Fibroblast of the aortic adventitia (primary cell): Measurements from ENCODE around the gene TRIM9. TPM values are rescaled to one million over a fixed set of nuclear protein-coding genes. Genes with fewer than 3 reads are reported as not detected.

Experiments used
- DNase-seq: peaks from one replicate; pipeline ENCODE4 v3.0.0-alpha.2; 2010; ENCODE audit warnings: low read depth
- H3K4me3 ChIP-seq: 2 replicates; pipeline ENCODE4 v1.5.1; 2011; ENCODE audit warnings: low read depth, mild to moderate bottlenecking, control low read depth, low read length, moderate library complexity
- total RNA-seq: library from RNA; depleted of rRNA; stranded (reverse); fragments of >200 nt; gene quantifications from 2 replicates; pipeline ENCODE4 v1.2.3, GENCODE V29; 2012; ENCODE audit warnings: low replicate concordance
- TF ChIP-seq, protein P1 (sequence below): IDR thresholded peaks from 2 replicates; pipeline ENCODE4 v1.5.1; 2011; ENCODE audit warnings: mild to moderate bottlenecking, low read length, control low read depth, inconsistent platforms; ENCODE audit not compliant: insufficient read depth

Gene TRIM9
- total RNA-seq, 1 donor, result 1.6 TPM

- TF ChIP-seq, protein P1, sequence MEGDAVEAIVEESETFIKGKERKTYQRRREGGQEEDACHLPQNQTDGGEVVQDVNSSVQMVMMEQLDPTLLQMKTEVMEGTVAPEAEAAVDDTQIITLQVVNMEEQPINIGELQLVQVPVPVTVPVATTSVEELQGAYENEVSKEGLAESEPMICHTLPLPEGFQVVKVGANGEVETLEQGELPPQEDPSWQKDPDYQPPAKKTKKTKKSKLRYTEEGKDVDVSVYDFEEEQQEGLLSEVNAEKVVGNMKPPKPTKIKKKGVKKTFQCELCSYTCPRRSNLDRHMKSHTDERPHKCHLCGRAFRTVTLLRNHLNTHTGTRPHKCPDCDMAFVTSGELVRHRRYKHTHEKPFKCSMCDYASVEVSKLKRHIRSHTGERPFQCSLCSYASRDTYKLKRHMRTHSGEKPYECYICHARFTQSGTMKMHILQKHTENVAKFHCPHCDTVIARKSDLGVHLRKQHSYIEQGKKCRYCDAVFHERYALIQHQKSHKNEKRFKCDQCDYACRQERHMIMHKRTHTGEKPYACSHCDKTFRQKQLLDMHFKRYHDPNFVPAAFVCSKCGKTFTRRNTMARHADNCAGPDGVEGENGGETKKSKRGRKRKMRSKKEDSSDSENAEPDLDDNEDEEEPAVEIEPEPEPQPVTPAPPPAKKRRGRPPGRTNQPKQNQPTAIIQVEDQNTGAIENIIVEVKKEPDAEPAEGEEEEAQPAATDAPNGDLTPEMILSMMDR, result no peak
- peak; percentile 20 for DNase-seq
- no peak overlapping the region for H3K4me3 ChIP-seq
Observed at GRCh38 chr14:51014625-51015024, 80.3 kb downstream of the TRIM9 start.

DNA sequence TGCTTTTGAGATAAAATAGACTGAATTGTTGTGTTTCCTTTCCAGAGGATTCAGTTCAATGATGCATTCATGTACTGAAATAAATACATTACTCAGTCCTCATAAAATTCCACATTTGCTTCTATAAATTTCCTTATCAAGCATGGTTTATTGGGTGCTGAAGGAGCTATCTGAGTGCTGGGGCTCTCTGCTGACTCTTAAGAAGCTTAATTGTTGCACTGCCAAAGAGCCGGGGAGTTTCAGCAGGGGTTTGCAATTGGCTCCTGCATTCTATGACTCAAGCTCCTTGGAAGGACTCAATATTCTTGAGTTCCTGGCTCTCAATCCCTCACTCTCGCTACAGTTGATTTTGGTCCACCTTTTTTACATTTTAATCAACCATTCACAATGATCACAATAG lies 80.8 kb downstream of the TRIM9 start:
- TF ChIP-seq, protein P1, result no peak
- peak; percentile 96 for DNase-seq
- no peak overlapping the region for H3K4me3 ChIP-seq

DNA sequence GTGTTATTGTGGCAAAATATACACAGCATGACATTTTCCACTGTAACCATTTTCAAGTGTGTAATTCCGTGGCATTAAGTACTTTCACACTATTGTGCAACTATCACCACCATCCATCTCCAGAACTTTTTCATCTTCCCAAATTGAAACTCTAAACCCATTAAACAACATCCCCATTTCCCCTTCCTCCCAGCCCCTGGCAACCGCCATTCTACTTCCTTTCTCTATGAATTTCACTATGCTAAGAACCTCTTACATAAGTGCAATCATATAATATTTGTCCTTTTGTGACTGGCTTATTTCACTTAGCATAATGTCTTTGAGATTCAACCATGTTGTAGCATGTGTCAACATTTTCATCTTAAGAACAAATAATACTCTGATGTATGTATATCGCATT lies 82.8 kb downstream of the TRIM9 start:
- TF ChIP-seq, protein P1, result no peak

GRCh38 chr14:51008446-51008845 lies 86.5 kb downstream of the TRIM9 start:
- H3K4me3 ChIP-seq, result no peak overlapping the region
- no peak for DNase-seq
- TF ChIP-seq, protein P1, result no peak

More for the DNA sequence above, 82.8 kb downstream of the TRIM9 start:
- DNase-seq, result no peak
- H3K4me3 ChIP-seq, result no peak overlapping the region

DNA sequence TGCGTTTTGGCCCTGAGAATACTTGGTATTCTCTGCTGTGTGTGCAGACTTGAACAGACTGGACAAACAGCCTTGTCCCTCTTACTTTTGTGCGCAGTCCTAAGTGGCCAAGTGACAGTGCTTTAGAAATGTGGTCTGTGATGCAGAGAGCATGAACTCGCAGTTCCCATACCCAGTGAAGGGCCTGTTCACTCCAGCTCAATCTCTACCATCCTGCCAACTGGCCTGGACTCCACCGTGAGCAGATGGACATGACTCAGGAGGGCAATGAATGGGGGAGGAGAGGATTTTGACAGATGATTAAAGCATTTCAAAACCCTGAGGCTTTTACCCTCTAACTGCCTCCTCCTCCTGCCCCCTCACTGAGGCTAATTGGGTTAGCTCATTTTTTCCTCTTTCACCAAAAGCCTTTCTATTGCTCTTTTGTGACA lies 88.1 kb downstream of the TRIM9 start:
- DNase-seq, result peak; percentile 75
- no peak overlapping the region for H3K4me3 ChIP-seq
- TF ChIP-seq, protein P1, result no peak

GRCh38 chr14:51006324-51006723 lies 88.6 kb downstream of the TRIM9 start:
- TF ChIP-seq, protein P1, result no peak
- no peak overlapping the region for H3K4me3 ChIP-seq
- DNase-seq, result no peak

- TF ChIP-seq, protein P1, result no peak
- H3K4me3 ChIP-seq, result no peak overlapping the region
- peak; percentile 66 for DNase-seq
Observed at GRCh38 chr14:51004801-51005526, 89.9 kb downstream of the TRIM9 start.
